Activated CD4-positive, alpha-beta T cell treated with anti-CD3 and anti-CD28 coated beads, Interleukin-10, Interleukin-2, amounts not matched to agents 100 ng/mL and 50 ng/mL, durations not matched to agents 16 hours and 8 hours (primary cell): ENCODE measurements around the gene PRKX.
"Not testable (repeated sequence)": the region's sequence is repeated elsewhere in the genome, so short reads cannot be mapped to it uniquely, and the experiment has no call there.

Experiments used
- DNase-seq: peaks from one replicate; pipeline ENCODE4 v3.0.0-alpha.2; 2020

The PRKX gene

DNA sequence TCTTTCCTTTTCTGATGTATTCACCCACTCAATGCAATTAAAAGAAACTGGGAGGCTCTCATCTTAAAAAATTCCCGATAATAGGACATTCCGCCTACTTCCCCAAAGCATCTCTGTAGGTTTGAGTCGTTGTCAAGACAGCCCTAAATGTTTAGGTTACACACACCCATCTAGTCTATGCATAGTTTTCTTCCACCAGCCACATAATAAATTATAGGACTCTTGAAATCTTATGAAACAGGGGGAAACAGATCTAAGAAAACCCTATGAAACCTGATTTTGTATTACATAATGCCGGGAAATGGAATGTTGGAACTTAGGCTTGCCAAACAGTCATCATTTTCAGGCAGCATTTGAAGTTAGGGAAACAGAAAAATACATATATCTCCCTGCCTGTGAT lies 150.0 kb downstream of the PRKX start:
- no peak for DNase-seq

DNA sequence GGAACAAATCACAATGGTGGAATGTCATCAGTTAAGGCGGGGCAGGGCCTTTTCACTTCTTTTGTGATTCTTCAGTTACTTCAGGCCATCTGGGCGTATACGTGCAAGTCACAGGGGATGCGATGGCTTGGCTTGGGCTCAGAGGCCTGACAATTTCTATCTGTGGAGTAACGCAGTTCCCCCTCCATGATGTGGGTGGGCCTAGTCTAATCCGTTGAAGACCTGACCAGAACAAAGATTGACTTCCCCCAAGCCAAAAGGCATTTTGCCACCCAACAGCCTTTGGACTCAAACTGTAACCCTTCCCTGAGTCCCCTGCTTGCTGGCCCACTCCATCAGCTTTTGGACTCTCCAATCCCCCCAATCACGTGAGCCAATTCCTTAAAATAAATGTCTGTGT lies 153.4 kb downstream of the PRKX start:
- not testable (repeated sequence) for DNase-seq
